Measurements from ENCODE around the gene ZNRF2.

DNA sequence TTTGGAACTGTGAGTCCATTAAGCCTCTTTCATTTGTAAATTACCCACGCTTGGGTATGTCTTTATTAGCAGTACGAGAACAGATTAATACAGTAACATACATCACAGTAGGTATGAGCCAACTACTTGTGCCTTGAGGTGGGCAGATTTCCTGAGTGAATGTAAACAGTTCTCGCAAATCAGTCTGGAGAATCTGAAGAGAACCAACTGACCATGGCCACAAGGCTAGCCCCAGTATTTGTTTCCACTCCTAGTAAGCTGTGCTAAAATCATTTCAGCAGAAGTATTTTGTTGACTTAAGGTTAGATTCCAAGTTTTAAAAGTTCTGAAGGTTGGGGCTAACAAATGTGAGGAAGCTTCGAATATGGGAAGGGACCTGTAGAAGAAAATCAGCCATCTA is 111.3 kb downstream of the ZNRF2 start:
- TF ChIP-seq, protein P1, sequence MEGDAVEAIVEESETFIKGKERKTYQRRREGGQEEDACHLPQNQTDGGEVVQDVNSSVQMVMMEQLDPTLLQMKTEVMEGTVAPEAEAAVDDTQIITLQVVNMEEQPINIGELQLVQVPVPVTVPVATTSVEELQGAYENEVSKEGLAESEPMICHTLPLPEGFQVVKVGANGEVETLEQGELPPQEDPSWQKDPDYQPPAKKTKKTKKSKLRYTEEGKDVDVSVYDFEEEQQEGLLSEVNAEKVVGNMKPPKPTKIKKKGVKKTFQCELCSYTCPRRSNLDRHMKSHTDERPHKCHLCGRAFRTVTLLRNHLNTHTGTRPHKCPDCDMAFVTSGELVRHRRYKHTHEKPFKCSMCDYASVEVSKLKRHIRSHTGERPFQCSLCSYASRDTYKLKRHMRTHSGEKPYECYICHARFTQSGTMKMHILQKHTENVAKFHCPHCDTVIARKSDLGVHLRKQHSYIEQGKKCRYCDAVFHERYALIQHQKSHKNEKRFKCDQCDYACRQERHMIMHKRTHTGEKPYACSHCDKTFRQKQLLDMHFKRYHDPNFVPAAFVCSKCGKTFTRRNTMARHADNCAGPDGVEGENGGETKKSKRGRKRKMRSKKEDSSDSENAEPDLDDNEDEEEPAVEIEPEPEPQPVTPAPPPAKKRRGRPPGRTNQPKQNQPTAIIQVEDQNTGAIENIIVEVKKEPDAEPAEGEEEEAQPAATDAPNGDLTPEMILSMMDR (IDR thresholded peaks at IDR 0.05 in 4 of 5, conservative IDR thresholded peaks at IDR 0.05 in 1 of 5), result no peak
- TF ChIP-seq POLR2A (IDR thresholded peaks at IDR 0.05), result no peak

Measured in gastrocnemius medialis (tissue), 4 donors.